Suppressor macrophage (primary cell): Measurements from ENCODE around the gene DAPK1.

Experiments used
- DNase-seq, 4 experiments: peaks; one replicate each; pipeline ENCODE4 v3.0.0-alpha.2; 2020 to 2022

Gene DAPK1

GRCh38 chr9:87695523-87695922 is 197.9 kb downstream of the DAPK1 start:
- DNase-seq, result no peak

- DNase-seq, result no peak
These were observed 199.0 kb downstream of the DAPK1 start for GRCh38 chr9:87696641-87697040.

- DNase-seq, result no peak
These were observed 200.6 kb downstream of the DAPK1 start for GRCh38 chr9:87698069-87698809.

- DNase-seq, result no peak
These were observed 202.2 kb downstream of the DAPK1 start for GRCh38 chr9:87699835-87700234.

- no peak for DNase-seq
These were observed 203.8 kb downstream of the DAPK1 start for GRCh38 chr9:87701491-87701890.

- DNase-seq, result no peak
These were observed 204.3 kb downstream of the DAPK1 start for GRCh38 chr9:87701931-87702421.

- no peak for DNase-seq
These were observed 205.3 kb downstream of the DAPK1 start for GRCh38 chr9:87702921-87703320.

GRCh38 chr9:87703636-87704276 is 206.1 kb downstream of the DAPK1 start:
- DNase-seq, result no peak

- DNase-seq, result no peak
These were observed 206.7 kb downstream of the DAPK1 start for GRCh38 chr9:87704342-87704741.

GRCh38 chr9:87706066-87706739 is 208.5 kb downstream of the DAPK1 start:
- DNase-seq, result no peak

GRCh38 chr9:87707805-87708506 is 210.3 kb downstream of the DAPK1 start:
- DNase-seq, result peak in 2 of 4 experiments; percentile 76 to 77

GRCh38 chr9:87708546-87708945 is 210.9 kb downstream of the DAPK1 start:
- DNase-seq, result no peak

GRCh38 chr9:87708986-87709728 is 211.5 kb downstream of the DAPK1 start:
- no peak for DNase-seq

GRCh38 chr9:87710443-87710842 is 212.8 kb downstream of the DAPK1 start:
- peak in 1 of 4 experiments; percentile 17 for DNase-seq

GRCh38 chr9:87711857-87712800 is 214.5 kb downstream of the DAPK1 start:
- DNase-seq, result peak; percentile 92 to 96 (median 94)

- DNase-seq, result no peak
These were observed 215.2 kb downstream of the DAPK1 start for GRCh38 chr9:87712801-87713277.

- DNase-seq, result peak; percentile 98 to 100 (median 100)
These were observed 215.8 kb downstream of the DAPK1 start for GRCh38 chr9:87713278-87713987.

- DNase-seq, result no peak
These were observed 216.3 kb downstream of the DAPK1 start for GRCh38 chr9:87713988-87714330.

- DNase-seq, result peak; percentile 62 to 88 (median 76)
These were observed 217.2 kb downstream of the DAPK1 start for GRCh38 chr9:87714819-87715218.

GRCh38 chr9:87716141-87716540 is 218.5 kb downstream of the DAPK1 start:
- DNase-seq, result no peak
